Spinal cord (tissue), 10 donors: ENCODE results near the gene MOB3A. TPM values are rescaled to one million over a fixed set of nuclear protein-coding genes. Genes with fewer than 3 reads are reported as not detected.

Source experiments
- DNase-seq, 6 donors: peaks; one replicate each; pipeline versions ENCODE4 v3.0.0 to v3.0.0-alpha.2; 2013 to 2015; ENCODE audit warnings: low spot score in 6 of 6, low read depth in 4 of 6
- H3K27ac ChIP-seq: one replicate; pipeline ENCODE4 v1.5.1; 2013; ENCODE audit warnings: low read depth, low read length, control low read depth
- H3K27me3 ChIP-seq: one replicate; pipeline ENCODE4 v1.6.1; 2013; ENCODE audit warnings: low read length; ENCODE audit not compliant: control insufficient read depth, insufficient read depth
- H3K36me3 ChIP-seq: one replicate; pipeline ENCODE4 v1.6.1; 2013; ENCODE audit warnings: low read length; ENCODE audit not compliant: control insufficient read depth, insufficient read depth
- H3K4me1 ChIP-seq: one replicate; pipeline ENCODE4 v1.6.1; 2013; ENCODE audit warnings: low read length; ENCODE audit not compliant: control insufficient read depth, insufficient read depth
- H3K4me3 ChIP-seq: one replicate; pipeline ENCODE4 v1.5.1; 2013; ENCODE audit warnings: low read depth, low read length, control low read depth
- H3K9me3 ChIP-seq: one replicate; pipeline ENCODE4 v1.6.1; 2013; ENCODE audit warnings: low read length; ENCODE audit not compliant: control insufficient read depth, insufficient read depth
- WGBS: methylation state at CpG from one replicate; pipeline ENCODE4 v1.1.5; 2013; ENCODE audit warnings: missing lambda C conversion rate; ENCODE audit not compliant: insufficient coverage; 5-methylcytosine and 5-hydroxymethylcytosine counted together
- polyA plus RNA-seq, 2 donors: library from polyadenylated mRNA; unstranded; fragments of 120-200 nt; gene quantifications; one replicate each; pipeline ENCODE4 v1.2.1, GENCODE V29; 2013; ENCODE audit not compliant: insufficient read length in 2 of 2
- total RNA-seq, 2 donors: library from RNA; depleted of rRNA in 1 of 2; stranded (reverse); fragments of 120-200 nt in 1 of 2; fragments of >200 nt in 1 of 2; gene quantifications; one replicate each; pipeline versions ENCODE4 v1.2.3 to v1.2.4, GENCODE V29; 2013 to 2014
- donor health status: healthy.

Gene MOB3A
- total and polyA plus RNA-seq, 4 donors, result 13.3 to 39.4 (median 22.9) TPM

GRCh38 chr19:2127758-2128157, 31.6 kb upstream of the MOB3A start:
- no peaks in the 10 kb centered on the region for H3K4me1 ChIP-seq
- H3K4me3 ChIP-seq, result no peak overlapping the region
- H3K9me3 ChIP-seq, result no peaks in the 10 kb centered on the region
- H3K27me3 ChIP-seq, result no peaks in the 10 kb centered on the region
- no peak overlapping the region for H3K27ac ChIP-seq
- peak in 2 of 6 donors; percentile 2 to 27 for DNase-seq
- peaks cover 86% of the 10 kb centered on the region for H3K36me3 ChIP-seq
- WGBS, result 75% methylated on average over 18 of the region's 19 CpGs

GRCh38 chr19:2126879-2127518, 30.9 kb upstream of the MOB3A start:
- H3K4me1 ChIP-seq, result no peaks in the 10 kb centered on the region
- no peaks in the 10 kb centered on the region for H3K27me3 ChIP-seq
- H3K4me3 ChIP-seq, result no peak overlapping the region
- H3K27ac ChIP-seq, result no peak overlapping the region
- 96% methylated on average over 24 of the region's 24 CpGs for WGBS
- no peak for DNase-seq
- peaks cover 86% of the 10 kb centered on the region for H3K36me3 ChIP-seq
- no peaks in the 10 kb centered on the region for H3K9me3 ChIP-seq

- no peak for DNase-seq
- H3K27ac ChIP-seq, result no peak overlapping the region
- H3K9me3 ChIP-seq, result no peaks in the 10 kb centered on the region
- H3K27me3 ChIP-seq, result no peaks in the 10 kb centered on the region
- H3K36me3 ChIP-seq, result peaks cover 86% of the 10 kb centered on the region
- H3K4me1 ChIP-seq, result no peaks in the 10 kb centered on the region
- H3K4me3 ChIP-seq, result no peak overlapping the region
- WGBS, result 86% methylated on average over 24 of the region's 25 CpGs
Observed at GRCh38 chr19:2123682-2124387, 27.7 kb upstream of the MOB3A start.

DNA sequence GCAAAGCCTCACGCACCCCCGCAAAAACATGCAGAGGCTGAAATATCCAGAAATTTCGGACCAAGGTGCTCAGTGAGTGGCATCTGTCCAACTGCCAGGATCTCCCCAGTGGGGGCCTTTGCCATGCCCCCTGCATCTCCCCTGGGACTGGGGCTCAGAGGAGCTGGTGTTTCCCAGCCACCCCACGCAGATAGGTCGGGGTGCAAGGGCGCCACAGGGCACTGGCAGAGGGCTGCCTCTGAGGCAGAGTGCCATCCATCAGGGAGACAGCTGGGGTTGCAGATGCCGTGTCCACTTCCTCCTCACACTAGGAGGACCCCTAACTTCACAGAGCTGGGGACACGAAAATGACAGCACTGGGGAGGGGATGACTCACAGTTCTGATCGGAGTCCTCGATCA, 26.9 kb upstream of the MOB3A start:
- H3K4me1 ChIP-seq, result no peaks in the 10 kb centered on the region
- H3K9me3 ChIP-seq, result no peaks in the 10 kb centered on the region
- WGBS, result 95% methylated on average over 10 of the region's 10 CpGs
- no peak overlapping the region for H3K27ac ChIP-seq
- peaks cover 92% of the 10 kb centered on the region for H3K36me3 ChIP-seq
- DNase-seq, result no peak
- no peak overlapping the region for H3K4me3 ChIP-seq
- no peaks in the 10 kb centered on the region for H3K27me3 ChIP-seq

DNA sequence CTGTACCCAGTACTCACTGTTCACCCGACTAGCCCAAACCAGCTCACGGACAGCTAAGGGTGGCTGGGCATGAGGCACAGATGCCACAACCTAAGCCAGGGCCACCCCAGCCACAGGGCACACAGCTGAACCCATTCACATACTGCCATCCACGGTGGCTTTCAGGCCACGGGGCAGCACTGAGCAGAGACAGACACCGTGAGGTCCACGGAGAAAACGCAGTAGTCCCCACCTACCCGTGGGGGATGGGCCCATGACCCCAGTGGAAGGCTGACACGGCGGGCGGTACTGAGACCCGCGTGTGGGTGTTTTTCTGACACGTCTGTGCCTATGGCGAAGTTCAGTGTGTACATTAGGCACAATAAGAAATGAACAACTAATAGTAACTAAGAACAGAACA, 26.1 kb upstream of the MOB3A start:
- H3K36me3 ChIP-seq, result peaks cover 92% of the 10 kb centered on the region
- H3K27ac ChIP-seq, result no peak overlapping the region
- H3K4me3 ChIP-seq, result no peak overlapping the region
- no peak for DNase-seq
- no peaks in the 10 kb centered on the region for H3K9me3 ChIP-seq
- H3K4me1 ChIP-seq, result no peaks in the 10 kb centered on the region
- 93% methylated on average over 8 of the region's 15 CpGs for WGBS
- no peaks in the 10 kb centered on the region for H3K27me3 ChIP-seq

- Histone ChIP-seq H3K27ac (no peak overlapping the region), H3K4me1 (no peaks in the 10 kb centered on the region), H3K9me3 (no peaks in the 10 kb centered on the region), H3K4me3 (no peak overlapping the region), H3K27me3 (no peaks in the 10 kb centered on the region), H3K36me3 (peaks cover 92% of the 10 kb centered on the region)
- no peak for DNase-seq
- 95% methylated on average over 27 of the region's 27 CpGs for WGBS
Observed at GRCh38 chr19:2121416-2122051, 25.4 kb upstream of the MOB3A start.

GRCh38 chr19:2120821-2121220, 24.7 kb upstream of the MOB3A start:
- DNase-seq, result no peak
- Histone ChIP-seq H3K9me3 (no peaks in the 10 kb centered on the region), H3K4me1 (no peaks in the 10 kb centered on the region), H3K4me3 (no peak overlapping the region), H3K36me3 (peaks cover 92% of the 10 kb centered on the region), H3K27me3 (no peaks in the 10 kb centered on the region), H3K27ac (no peak overlapping the region)
- WGBS, result 98% methylated on average over 26 of the region's 26 CpGs

GRCh38 chr19:2119921-2120785, 24.0 kb upstream of the MOB3A start:
- no peak overlapping the region for H3K27ac ChIP-seq
- no peak overlapping the region for H3K4me3 ChIP-seq
- no peak for DNase-seq
- no peaks in the 10 kb centered on the region for H3K9me3 ChIP-seq
- H3K4me1 ChIP-seq, result no peaks in the 10 kb centered on the region
- H3K27me3 ChIP-seq, result no peaks in the 10 kb centered on the region
- WGBS, result 92% methylated on average over 27 of the region's 31 CpGs
- H3K36me3 ChIP-seq, result peaks cover 98% of the 10 kb centered on the region

DNA sequence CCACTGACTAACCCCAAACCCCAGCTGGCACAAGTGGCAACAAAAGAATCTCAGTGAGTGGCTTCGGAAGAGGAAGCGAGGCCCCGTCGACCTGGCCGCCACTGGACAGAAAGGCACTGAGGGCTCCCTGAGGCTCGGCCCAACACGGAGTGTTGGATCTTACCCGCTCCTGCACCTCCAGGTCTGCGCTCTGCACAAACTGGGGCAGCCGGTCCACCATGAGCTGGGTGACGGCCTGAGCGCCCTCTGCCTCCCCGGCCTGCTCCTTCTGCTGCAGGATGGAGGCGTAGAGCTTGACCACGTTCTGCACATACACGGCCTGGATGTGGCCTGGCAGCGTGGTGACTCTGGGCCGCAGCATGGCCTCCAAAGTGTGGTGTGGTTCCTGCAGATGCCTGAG, 22.3 kb upstream of the MOB3A start:
- Histone ChIP-seq H3K27me3 (no peaks in the 10 kb centered on the region), H3K4me3 (no peak overlapping the region), H3K9me3 (no peaks in the 10 kb centered on the region), H3K4me1 (no peaks in the 10 kb centered on the region), H3K27ac (no peak overlapping the region), H3K36me3 (peaks cover 100% of the 10 kb centered on the region)
- no peak for DNase-seq
- 96% methylated on average over 18 of the region's 18 CpGs for WGBS
